Sigmoid colon (tissue), 3 donors: ENCODE results near the gene PPM1M.

Experiments used
- CTCF ChIP-seq, 4 experiments: fragments of 450-650 bp in 3 of 4; fragments of 200-600 bp in 1 of 4; IDR thresholded peaks; one replicate each; pipeline ENCODE4 v1.5.1; 2016 to 2019; ENCODE audit warnings: antibody characterized with exemption in 4 of 4, mild to moderate bottlenecking in 3 of 4, moderate library complexity in 2 of 4
- POLR2A ChIP-seq, 2 donors: fragments of 450-650 bp; IDR thresholded peaks; one replicate each; pipeline ENCODE4 v1.6.1; 2016; ENCODE audit warnings: antibody characterized with exemption in 2 of 2, mild to moderate bottlenecking in 2 of 2, moderate library complexity in 2 of 2

GRCh38 chr3:52213005-52213404 lies 32.6 kb upstream of the PPM1M start:
- TF ChIP-seq CTCF (IDR thresholded peaks at IDR 0.05) (no peak), POLR2A (IDR thresholded peaks at IDR 0.05) (no peak)
